ENCODE data around the gene MRE11. TPM values are rescaled to one million over a fixed set of nuclear protein-coding genes. Genes with fewer than 3 reads are reported as not detected.
"Not testable (repeated sequence)": the region's sequence is repeated elsewhere in the genome, so short reads cannot be mapped to it uniquely, and the experiment has no call there.

Gene MRE11
- total RNA-seq, 4 donors from 2014 or later = 5.6 to 17.0 (median 9.9) TPM

GRCh38 chr11:94396282-94396681, 97.4 kb downstream of the MRE11 start:
- H3K4me3 ChIP-seq = no peak overlapping the region
- DNase-seq = no peak
- TF ChIP-seq POLR2AphosphoS5 (IDR thresholded peaks at IDR 0.05) (no peak), CTCF (IDR thresholded peaks at IDR 0.05) (no peak), EP300 (IDR thresholded peaks at IDR 0.05; ENCODE audit: low read depth) (no peak)
- H3K27me3 ChIP-seq = peaks cover 28% of the 10 kb centered on the region
- H3K9me3 ChIP-seq = no peaks in the 10 kb centered on the region
- peaks cover 0 to 3% (median 0%) of the 10 kb centered on the region in 4 donors for H3K4me1 ChIP-seq
- 84% methylated on average over 5 of the region's 5 CpGs; no CpG with 5 or more reads in 1 of the 2 donors for whole genome bisulfite sequencing, 2 donors (ENCODE audit: low coverage in 1 of 2)
- intact Hi-C loops (cut with DNase I; ENCODE audit: low total_unique reads) = no loop called here
- H3K36me3 ChIP-seq = no peaks in the 10 kb centered on the region
- in situ Hi-C loops (cut with MboI; ENCODE audit: low pct_ligation_motif_present in 1 of 4, low pct_unique_long_range_greater_than_20kb in 1 of 4, low sequenced_read_pairs in 3 of 4) = no loop called here
- H3K27ac ChIP-seq = no peak overlapping the region

GRCh38 chr11:94391937-94392336, 101.7 kb downstream of the MRE11 start:
- H3K27me3 ChIP-seq; DNase-seq; intact Hi-C loops (cut with DNase I; ENCODE audit: low total_unique reads); H3K36me3 ChIP-seq; H3K9me3 ChIP-seq; H3K27ac ChIP-seq; H3K4me1 ChIP-seq; in situ Hi-C loops (cut with MboI; ENCODE audit: low pct_ligation_motif_present in 1 of 4, low pct_unique_long_range_greater_than_20kb in 1 of 4, low sequenced_read_pairs in 3 of 4); H3K4me3 ChIP-seq: not testable (repeated sequence)
- 87 to 96% methylated on average over 3 to 4 of the region's 4 CpGs for WGBS, 2 donors (ENCODE audit: low coverage in 1 of 2)

- in situ Hi-C loops (cut with MboI; ENCODE audit: low pct_ligation_motif_present in 1 of 4, low pct_unique_long_range_greater_than_20kb in 1 of 4, low sequenced_read_pairs in 3 of 4) = no loop called here
- no peaks in the 10 kb centered on the region for H3K4me1 ChIP-seq
- DNase-seq = no peak
- no peak overlapping the region for H3K27ac ChIP-seq
- H3K36me3 ChIP-seq = no peaks in the 10 kb centered on the region
- no peak overlapping the region for H3K4me3 ChIP-seq
- no peaks in the 10 kb centered on the region for H3K27me3 ChIP-seq
- 81 to 100% methylated on average over 3 to 5 of the region's 5 CpGs for WGBS, 2 donors (ENCODE audit: low coverage in 1 of 2)
- intact Hi-C loops (cut with DNase I; ENCODE audit: low total_unique reads) = no loop called here
- no peaks in the 10 kb centered on the region for H3K9me3 ChIP-seq
- TF ChIP-seq POLR2AphosphoS5 (IDR thresholded peaks at IDR 0.05) (no peak), POLR2A (IDR thresholded peaks at IDR 0.05) (no peak), CTCF (IDR thresholded peaks at IDR 0.05) (no peak), EP300 (IDR thresholded peaks at IDR 0.05; ENCODE audit: low read depth) (no peak)
Measured at GRCh38 chr11:94379613-94380012, 114.0 kb downstream of the MRE11 start.

GRCh38 chr11:94376841-94377240, 116.8 kb downstream of the MRE11 start:
- no peaks in the 10 kb centered on the region for H3K36me3 ChIP-seq
- no peak overlapping the region for H3K4me3 ChIP-seq
- intact Hi-C loops (cut with DNase I; ENCODE audit: low total_unique reads) (no loop called here), in situ Hi-C loops (cut with MboI; ENCODE audit: low pct_ligation_motif_present in 1 of 4, low pct_unique_long_range_greater_than_20kb in 1 of 4, low sequenced_read_pairs in 3 of 4) (no loop called here)
- H3K27me3 ChIP-seq = no peaks in the 10 kb centered on the region
- no peak for TF ChIP-seq EP300 (IDR thresholded peaks at IDR 0.05; ENCODE audit: low read depth)
- TF ChIP-seq POLR2A (IDR thresholded peaks at IDR 0.05) = no peak
- no peak for TF ChIP-seq POLR2AphosphoS5 (IDR thresholded peaks at IDR 0.05)
- no peak for TF ChIP-seq CTCF (IDR thresholded peaks at IDR 0.05)
- no peaks in the 10 kb centered on the region for H3K4me1 ChIP-seq
- no peak overlapping the region for H3K27ac ChIP-seq
- H3K9me3 ChIP-seq = no peaks in the 10 kb centered on the region
- 71% methylated on average over 1 of the region's 1 CpG; no CpG with 5 or more reads in 1 of the 2 donors for WGBS, 2 donors (ENCODE audit: low coverage in 1 of 2)
- DNase-seq = no peak

GRCh38 chr11:94370576-94370975, 123.1 kb downstream of the MRE11 start:
- DNase-seq; H3K27ac ChIP-seq; H3K4me1 ChIP-seq; H3K9me3 ChIP-seq; H3K36me3 ChIP-seq; H3K27me3 ChIP-seq; intact Hi-C loops (cut with DNase I; ENCODE audit: low total_unique reads); in situ Hi-C loops (cut with MboI; ENCODE audit: low pct_ligation_motif_present in 1 of 4, low pct_unique_long_range_greater_than_20kb in 1 of 4, low sequenced_read_pairs in 3 of 4); H3K4me3 ChIP-seq: not testable (repeated sequence)
- WGBS, 2 donors (ENCODE audit: low coverage in 1 of 2) = 34% methylated on average over 6 of the region's 6 CpGs; no CpG with 5 or more reads in 1 of the 2 donors

Small RNAs within 50 kb of the gene (small RNA-seq; reads per million reads assigned to genes)
- 0 to 0.35 (median 0.13) reads per million in 4 donors for gene MIR548L

Other genes with a start within 250 kb of the MRE11 start
- gene IZUMO1R, start 189.3 kb downstream of the MRE11 start, total RNA-seq = not detected
- 1 to 10 TPM in 1 of 4 donors, not detected in 3; 3.8 TPM for gene GPR83, start 92.4 kb downstream of the MRE11 start, total RNA-seq
- 10 to 100 TPM; 24.4 to 43.6 (median 33.2) TPM for gene ANKRD49, start 140 bp upstream of the MRE11 start, total RNA-seq
- gene C11orf97, start 18.6 kb upstream of the MRE11 start, total RNA-seq = not detected
- gene FUT4, start 50.1 kb upstream of the MRE11 start, total RNA-seq = 10 to 100 TPM; 14.9 to 39.0 (median 22.4) TPM
- gene PIWIL4, start 73.5 kb upstream of the MRE11 start, total RNA-seq = 10 to 100 TPM in 1 of 4 donors, 1 to 10 TPM in 3; 6.7 to 17.9 (median 8.9) TPM